ENCODE measurements around the gene NDUFA6. TPM values are rescaled to one million over a fixed set of nuclear protein-coding genes. Genes with fewer than 3 reads are reported as not detected.
"Not testable (repeated sequence)": the region's sequence is repeated elsewhere in the genome, so short reads cannot be mapped to it uniquely, and the experiment has no call there.

NDUFA6 gene
- total RNA-seq, result 10 to 100 TPM; 59.1 to 81.7 TPM

DNA sequence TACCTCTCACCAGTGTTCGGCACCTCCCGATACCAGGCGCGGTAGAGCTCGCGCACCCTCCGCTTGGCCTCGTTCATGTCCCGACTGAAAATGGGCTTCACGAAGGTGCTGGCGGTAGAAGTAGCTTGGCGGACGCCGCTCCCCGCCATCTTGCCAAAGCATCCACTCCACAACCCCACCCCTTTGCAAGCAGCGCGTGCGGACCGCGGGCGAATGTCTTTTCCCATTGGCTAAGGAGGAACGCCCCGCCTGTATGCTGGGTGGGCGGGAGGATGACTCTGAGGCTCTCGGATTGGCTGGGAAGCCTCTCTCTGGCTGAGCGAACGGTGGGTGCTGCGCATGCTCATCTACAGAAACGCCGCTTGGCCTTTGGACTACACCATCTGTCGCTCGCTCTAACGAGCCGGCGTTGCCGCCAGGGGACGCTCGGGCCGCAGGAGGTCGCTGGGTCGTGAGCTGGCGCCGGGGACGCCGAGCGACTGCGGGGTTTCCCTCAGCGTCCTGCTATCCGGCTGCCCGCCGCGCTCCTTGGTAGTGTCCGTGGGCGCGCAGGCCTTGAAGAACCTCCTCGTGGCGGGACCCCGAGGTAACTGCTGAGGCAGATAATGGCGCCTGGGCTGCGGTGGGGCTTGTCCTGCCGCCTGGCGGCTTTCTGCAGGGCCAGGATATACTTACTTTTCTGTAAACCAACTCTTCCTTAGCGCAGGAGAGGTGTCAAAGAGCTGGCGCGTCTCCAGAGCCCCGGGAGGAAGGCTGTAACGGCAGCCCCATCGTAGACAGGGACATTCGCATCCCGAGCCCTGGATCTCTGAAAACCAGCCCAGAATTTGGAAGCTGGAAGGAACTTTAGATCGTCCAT, at the start of gene NDUFA6:
TSS of gene NDUFA6 (minus strand) at position 177 of the 859 bp plus-strand sequence. CDS start at position 149, 28 bp downstream.
- peak within 1 kb of the TSS; percentile 97 for H3K27ac Mint-ChIP-seq
- peak; percentile 95 for ATAC-seq (replicated peaks)
- H3K4me3 Mint-ChIP-seq, result peak within 1 kb of the TSS; percentile 97
- peaks cover 16% of the 10 kb centered on the region for H3K4me1 Mint-ChIP-seq
- H3K9me3 Mint-ChIP-seq, result no peaks in the 10 kb centered on the region
- H3K27me3 Mint-ChIP-seq, result no peaks in the 10 kb centered on the region
- H3K36me3 Mint-ChIP-seq (ENCODE audit: low read depth), result peaks cover 41% of the 10 kb centered on the region

DNA sequence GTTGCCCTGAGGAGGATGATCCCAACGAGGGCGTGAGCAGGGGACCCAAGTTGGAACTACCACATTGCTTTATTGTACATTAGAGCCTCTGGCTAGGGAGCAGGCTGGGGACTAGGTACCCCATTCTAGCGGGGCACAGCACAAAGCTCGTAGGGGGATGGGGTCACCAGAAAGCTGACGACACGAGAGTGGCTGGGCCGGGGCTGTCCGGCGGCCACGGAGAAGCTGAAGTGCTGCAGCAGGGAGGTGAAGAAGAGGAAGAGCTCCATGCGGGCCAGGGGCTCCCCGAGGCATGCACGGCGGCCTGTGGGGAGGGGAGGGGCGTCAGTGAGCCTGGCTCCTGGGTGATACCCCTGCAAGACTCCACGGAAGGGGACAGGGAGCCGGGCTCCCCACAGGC, 49.6 kb upstream of the NDUFA6 start:
- H3K9me3 Mint-ChIP-seq; H3K36me3 Mint-ChIP-seq (ENCODE audit: low read depth); ATAC-seq (replicated peaks); H3K27me3 Mint-ChIP-seq; H3K4me3 Mint-ChIP-seq; H3K27ac Mint-ChIP-seq; H3K4me1 Mint-ChIP-seq: not testable (repeated sequence)

DNA sequence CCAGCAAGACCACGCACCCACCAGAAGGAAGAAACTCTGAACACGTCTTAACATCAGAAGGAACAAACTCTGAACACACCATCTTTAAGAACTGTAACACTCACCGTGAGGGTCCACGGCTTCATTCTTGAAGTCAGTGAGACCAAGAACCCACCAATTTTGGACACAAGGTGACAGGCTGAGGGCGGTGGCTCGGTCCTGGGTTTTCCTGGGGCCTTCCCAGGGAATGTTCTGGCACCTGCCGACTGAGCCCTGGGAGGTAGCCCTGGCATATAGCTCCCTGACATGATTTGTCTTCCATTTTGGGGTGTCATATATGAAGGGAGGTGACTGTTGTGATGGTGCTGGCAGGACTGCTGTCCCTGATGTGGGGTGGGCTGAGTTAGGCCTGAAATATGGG, 48.9 kb upstream of the NDUFA6 start:
- not testable (repeated sequence) for H3K27ac Mint-ChIP-seq; ATAC-seq (replicated peaks); H3K4me1 Mint-ChIP-seq; H3K27me3 Mint-ChIP-seq; H3K9me3 Mint-ChIP-seq; H3K4me3 Mint-ChIP-seq; H3K36me3 Mint-ChIP-seq (ENCODE audit: low read depth)

DNA sequence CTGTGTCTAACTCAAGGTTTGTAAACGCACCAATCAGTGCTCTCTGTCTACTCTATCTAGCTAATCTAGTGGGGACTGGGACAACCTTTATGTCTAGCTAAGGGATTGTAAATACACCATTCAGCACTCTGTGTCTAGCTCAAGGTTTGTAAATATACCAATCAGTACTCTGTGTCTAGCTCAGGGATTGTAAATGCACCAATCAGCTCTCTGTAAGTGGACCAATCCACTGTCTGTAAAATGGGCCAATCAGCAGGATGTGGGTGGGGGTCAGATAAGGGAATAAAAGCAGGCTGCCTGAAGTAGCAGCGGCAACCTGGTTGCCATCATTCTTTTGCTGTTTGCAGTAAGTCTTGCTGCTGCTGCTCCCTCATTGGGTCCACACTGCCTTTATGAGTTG, 48.4 kb upstream of the NDUFA6 start:
- no peaks in the 10 kb centered on the region for H3K27me3 Mint-ChIP-seq
- H3K4me3 Mint-ChIP-seq, result no peak overlapping the region
- ATAC-seq (replicated peaks), result no peak

DNA sequence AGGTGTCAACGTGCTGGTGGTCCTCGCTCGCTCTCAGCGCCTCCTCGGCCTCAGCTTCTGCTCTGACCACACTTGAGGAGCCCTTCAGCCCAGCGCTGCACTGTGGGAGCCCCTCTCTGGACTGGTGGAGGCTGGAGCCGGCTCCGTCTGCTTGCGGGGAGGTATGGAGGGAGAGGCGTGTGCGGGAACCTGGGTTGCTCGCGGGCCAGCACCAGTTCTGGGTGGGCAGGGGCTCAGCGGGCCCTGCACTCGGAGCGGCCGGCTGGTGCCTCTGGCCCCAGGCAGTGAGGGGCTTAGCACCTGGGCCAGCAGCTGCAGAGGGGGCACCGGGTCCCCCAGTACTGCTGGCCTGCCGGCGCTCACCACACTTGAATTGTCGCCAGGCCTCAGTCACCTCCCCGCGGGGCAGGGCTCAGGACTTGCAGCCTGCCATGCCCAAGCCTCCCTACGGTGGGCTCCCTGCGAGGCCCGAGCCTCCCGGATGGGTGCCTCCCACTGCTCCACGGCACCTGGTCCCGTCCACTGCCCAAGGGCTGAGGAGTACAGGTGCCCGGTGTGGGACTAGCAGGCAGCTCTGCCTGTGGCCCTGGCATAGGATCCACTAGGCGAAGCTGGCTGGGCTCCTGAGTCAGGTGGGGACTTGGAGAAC, 47.7 kb upstream of the NDUFA6 start:
- H3K4me1 Mint-ChIP-seq, result no peaks in the 10 kb centered on the region
- H3K27me3 Mint-ChIP-seq, result no peaks in the 10 kb centered on the region
- ATAC-seq (replicated peaks), result no peak
- no peak overlapping the region for H3K4me3 Mint-ChIP-seq
- H3K27ac Mint-ChIP-seq, result no peak overlapping the region
- peaks cover 9% of the 10 kb centered on the region for H3K36me3 Mint-ChIP-seq (ENCODE audit: low read depth)
- H3K9me3 Mint-ChIP-seq, result no peaks in the 10 kb centered on the region

More for the DNA sequence above, 48.4 kb upstream of the NDUFA6 start:
- H3K9me3 Mint-ChIP-seq, result no peaks in the 10 kb centered on the region
- no peak overlapping the region for H3K27ac Mint-ChIP-seq
- H3K36me3 Mint-ChIP-seq (ENCODE audit: low read depth), result peaks cover 9% of the 10 kb centered on the region
- no peaks in the 10 kb centered on the region for H3K4me1 Mint-ChIP-seq

DNA sequence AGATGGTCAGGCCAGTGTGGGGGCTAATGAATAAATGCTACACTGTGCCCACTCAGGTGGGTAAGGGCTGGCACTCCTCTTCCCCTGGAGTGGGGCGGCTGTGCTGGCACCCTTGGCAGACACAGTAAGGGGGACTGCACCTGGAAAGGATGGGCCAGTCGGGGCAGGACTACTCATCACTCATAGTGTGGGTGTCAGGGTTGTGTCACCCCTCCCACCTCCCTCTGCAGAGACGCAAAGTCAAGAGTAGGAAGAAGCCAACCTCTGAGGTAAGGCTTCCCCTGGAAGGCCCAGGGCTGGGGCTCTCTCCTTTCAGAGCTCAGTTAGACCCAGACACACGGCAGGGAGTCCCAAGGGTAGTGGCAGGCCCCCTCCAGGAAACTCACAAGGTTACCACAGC, 45.1 kb upstream of the NDUFA6 start:
- H3K36me3 Mint-ChIP-seq (ENCODE audit: low read depth); H3K27ac Mint-ChIP-seq; H3K4me1 Mint-ChIP-seq; H3K4me3 Mint-ChIP-seq; H3K9me3 Mint-ChIP-seq; H3K27me3 Mint-ChIP-seq: not testable (repeated sequence)
- ATAC-seq (replicated peaks), result peak; percentile 95

DNA sequence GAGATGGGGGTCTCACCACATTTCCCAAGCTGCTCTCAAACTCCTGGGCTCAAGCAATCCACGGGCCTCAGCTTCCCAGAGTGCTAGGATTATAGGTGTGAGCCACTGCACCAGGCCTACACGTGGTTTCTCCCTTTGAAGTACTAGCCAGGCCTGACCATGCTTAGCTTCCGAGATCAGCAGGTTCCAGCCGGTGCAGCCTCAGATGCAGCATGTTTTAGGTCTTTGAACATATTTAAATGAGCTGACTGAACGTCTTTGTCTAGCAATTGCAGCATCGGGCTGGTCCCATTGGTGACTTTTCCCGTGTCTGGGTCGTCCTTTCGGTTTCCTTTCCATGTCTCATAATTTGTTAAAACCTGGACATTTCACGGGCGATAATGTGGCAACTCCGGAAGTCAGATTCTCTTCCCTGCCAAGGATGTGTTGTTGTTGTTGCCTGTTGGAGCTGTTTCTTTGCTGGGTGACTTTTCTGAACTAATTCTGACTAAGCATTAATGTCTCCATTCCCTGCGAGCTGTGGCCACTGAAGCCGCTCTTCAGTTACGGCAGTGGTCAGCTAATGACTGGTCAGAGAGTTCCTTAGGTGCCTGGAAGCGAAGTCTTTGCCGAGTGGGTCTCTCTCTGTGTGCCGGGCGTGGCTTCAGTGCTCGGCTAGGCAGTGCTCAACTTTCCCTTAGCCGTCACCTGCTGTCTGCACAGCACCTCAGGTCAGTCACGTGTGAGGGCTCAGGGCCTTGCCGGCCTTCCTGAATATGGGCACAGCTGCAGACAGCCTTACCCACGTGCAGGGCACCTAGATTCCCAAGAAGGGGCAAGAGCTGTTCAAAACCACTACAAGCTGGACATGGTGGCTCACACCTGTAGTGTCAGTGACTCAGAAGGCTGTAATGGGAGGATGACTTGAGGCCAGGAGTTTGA, 43.8 kb upstream of the NDUFA6 start:
- Mint-ChIP-seq H3K9me3 (no peaks in the 10 kb centered on the region), H3K4me1 (no peaks in the 10 kb centered on the region), H3K4me3 (no peak overlapping the region), H3K27ac (no peak overlapping the region), H3K36me3 (ENCODE audit: low read depth) (no peaks in the 10 kb centered on the region), H3K27me3 (no peaks in the 10 kb centered on the region)
- no peak for ATAC-seq (replicated peaks)

DNA sequence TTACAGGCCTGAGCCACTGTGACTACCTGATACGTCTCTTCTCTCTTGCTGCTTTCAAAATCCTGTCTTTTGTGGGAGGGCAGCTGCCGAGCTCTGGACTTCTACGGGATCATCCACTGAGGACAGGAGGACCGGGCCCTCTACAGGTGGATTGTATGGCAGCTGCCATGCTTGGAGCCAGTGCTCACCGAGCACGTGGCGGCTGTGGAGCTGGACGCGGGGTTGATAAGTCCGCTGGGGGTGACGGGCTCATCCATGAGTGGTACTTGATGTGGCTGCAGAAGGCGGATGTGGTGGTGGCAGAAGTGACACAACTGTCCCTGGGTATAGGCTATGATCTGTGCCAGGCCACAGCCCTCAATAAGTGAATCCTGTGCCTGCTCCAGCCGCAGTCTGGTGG, 41.9 kb upstream of the NDUFA6 start:
- ATAC-seq (replicated peaks), result no peak
- Mint-ChIP-seq H3K36me3 (ENCODE audit: low read depth) (no peaks in the 10 kb centered on the region), H3K9me3 (no peaks in the 10 kb centered on the region), H3K4me3 (no peak overlapping the region), H3K27me3 (no peaks in the 10 kb centered on the region), H3K4me1 (no peaks in the 10 kb centered on the region), H3K27ac (no peak overlapping the region)

DNA sequence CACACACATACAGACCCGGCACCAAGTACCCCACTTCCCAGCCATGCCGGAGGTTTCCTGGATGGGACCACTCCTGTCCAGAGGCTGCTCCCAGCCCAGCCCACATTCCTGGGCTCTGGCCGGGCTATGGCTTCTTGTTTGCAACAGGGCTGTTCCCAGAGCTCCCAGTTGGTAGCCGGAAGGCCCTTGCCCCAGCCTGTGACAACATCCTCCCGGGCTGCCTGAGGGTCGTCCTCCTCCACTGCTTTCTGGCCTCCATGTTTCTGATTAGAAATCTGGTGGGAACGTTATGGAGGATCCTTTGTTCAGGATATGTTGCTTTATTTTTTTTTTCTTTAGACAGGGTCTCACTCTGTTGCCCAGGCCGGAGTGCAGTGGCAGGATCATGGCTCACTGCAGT, 41.0 kb upstream of the NDUFA6 start:
- Mint-ChIP-seq H3K4me3 (no peak overlapping the region), H3K9me3 (no peaks in the 10 kb centered on the region), H3K36me3 (ENCODE audit: low read depth) (no peaks in the 10 kb centered on the region), H3K4me1 (no peaks in the 10 kb centered on the region), H3K27ac (no peak overlapping the region), H3K27me3 (no peaks in the 10 kb centered on the region)
- ATAC-seq (replicated peaks), result no peak

DNA sequence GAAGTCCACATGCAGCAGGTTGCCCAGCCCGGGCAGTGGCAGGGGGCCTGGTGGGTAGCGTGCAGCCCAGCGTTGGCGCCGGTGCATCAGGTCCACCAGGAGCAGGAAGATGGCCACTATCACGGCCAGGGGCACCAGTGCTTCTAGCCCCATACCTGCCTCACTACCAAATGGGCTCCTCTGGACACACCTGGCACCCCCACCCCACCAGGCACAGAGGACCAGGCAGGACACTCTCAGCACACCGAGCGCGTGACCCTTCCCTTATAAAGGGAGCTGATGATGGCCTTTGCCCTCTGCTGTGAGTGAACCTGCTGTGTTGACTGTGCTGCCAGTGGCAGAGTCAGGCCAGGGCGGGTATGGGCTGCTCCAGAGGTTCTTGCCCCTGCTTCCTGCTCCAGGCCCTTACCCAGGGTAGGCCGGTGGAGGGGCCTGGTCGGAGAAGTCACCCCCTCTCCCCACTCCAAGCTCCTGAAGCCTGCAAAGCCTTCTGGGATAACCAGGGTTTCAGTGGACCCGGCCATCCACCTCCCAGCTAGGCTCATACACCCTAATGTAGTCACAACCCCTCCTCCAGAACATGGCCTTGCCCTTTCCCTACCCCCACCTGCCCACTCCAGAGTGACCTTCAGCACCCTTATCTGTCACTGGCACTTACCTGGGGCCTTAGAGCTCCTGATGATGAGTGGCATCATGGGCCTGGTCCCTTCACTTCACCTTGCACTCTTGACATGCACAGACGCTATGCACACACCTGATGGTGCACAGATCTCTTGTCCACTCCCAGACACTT, 40.3 kb upstream of the NDUFA6 start, which contains the start of gene CYP2D6:
TSS of gene CYP2D6 (minus strand) at position 172 of the 793 bp plus-strand sequence. CDS start at position 153, 19 bp downstream.
- not testable (repeated sequence) for H3K27me3 Mint-ChIP-seq; H3K9me3 Mint-ChIP-seq; H3K36me3 Mint-ChIP-seq (ENCODE audit: low read depth); H3K27ac Mint-ChIP-seq; ATAC-seq (replicated peaks); H3K4me3 Mint-ChIP-seq; H3K4me1 Mint-ChIP-seq

DNA sequence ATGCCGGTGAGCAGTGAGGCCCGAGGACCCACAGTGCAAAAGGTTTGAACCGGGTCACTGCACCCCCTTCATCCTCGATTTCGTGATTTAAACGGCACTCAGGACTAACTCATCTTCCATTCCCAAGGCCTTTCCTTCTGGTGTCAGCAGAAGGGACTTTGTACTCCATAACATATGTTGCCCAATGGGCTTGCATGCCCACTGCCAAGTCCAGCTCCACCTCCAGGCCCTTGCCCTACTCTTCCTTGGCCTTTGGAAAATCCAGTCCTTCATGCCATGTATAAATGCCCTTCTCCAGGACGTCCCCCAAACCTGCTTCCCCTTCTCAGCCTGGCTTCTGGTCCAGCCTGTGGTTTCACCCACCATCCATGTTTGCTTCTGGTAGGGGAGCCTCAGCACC, 39.6 kb upstream of the NDUFA6 start:
- not testable (repeated sequence) for H3K4me1 Mint-ChIP-seq; H3K36me3 Mint-ChIP-seq (ENCODE audit: low read depth); H3K27ac Mint-ChIP-seq; ATAC-seq (replicated peaks); H3K27me3 Mint-ChIP-seq; H3K4me3 Mint-ChIP-seq; H3K9me3 Mint-ChIP-seq

DNA sequence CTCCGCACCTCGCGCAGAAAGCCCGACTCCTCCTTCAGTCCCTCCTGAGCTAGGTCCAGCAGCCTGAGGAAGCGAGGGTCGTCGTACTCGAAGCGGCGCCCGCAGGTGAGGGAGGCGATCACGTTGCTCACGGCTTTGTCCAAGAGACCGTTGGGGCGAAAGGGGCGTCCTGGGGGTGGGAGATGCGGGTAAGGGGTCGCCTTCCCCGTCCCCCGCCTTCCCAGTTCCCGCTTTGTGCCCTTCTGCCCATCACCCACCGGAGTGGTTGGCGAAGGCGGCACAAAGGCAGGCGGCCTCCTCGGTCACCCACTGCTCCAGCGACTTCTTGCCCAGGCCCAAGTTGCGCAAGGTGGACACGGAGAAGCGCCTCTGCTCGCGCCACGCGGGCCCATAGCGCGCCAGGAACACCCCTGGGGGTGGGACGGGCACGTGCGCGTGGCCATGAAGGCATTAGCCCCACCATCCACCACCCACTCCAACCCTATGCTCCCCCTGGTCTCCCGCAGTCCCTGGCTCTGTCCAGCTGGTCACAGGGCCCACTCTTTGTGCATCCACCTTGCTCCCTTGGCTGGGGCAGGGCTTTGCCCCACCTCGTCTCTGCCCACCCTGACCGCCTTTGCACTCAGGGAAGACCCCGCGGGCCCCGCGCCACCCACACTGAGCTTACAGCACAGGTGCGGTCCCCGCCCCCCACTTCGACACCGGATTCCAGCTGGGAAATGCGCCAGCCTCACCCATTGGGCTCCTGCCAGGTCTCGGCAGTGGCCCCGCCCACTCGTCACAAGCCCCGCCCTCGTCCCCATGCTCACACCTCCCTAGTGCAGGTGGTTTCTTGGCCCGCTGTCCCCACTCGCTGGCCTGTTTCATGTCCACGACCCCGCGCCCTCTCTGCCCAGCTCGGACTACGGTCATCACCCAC, 38.5 kb upstream of the NDUFA6 start:
- not testable (repeated sequence) for H3K27me3 Mint-ChIP-seq; H3K36me3 Mint-ChIP-seq (ENCODE audit: low read depth); H3K9me3 Mint-ChIP-seq; H3K27ac Mint-ChIP-seq; ATAC-seq (replicated peaks); H3K4me3 Mint-ChIP-seq; H3K4me1 Mint-ChIP-seq

DNA sequence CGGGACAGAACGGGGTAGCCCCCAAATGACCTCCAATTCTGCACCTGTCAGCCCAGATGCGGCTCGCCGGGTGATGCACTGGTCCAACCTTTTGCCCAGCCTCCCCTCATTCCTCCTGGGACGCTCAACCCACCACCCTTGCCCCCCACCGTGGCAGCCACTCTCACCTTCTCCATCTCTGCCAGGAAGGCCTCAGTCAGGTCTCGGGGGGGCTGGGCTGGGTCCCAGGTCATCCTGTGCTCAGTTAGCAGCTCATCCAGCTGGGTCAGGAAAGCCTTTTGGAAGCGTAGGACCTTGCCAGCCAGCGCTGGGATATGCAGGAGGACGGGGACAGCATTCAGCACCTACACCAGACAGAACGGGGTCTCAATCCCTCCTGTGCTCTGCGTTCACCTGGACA, 37.4 kb upstream of the NDUFA6 start:
- not testable (repeated sequence) for H3K9me3 Mint-ChIP-seq, H3K4me1 Mint-ChIP-seq, H3K27ac Mint-ChIP-seq

More for the DNA sequence above, 37.4 kb upstream of the NDUFA6 start:
- H3K27me3 Mint-ChIP-seq; ATAC-seq (replicated peaks); H3K4me3 Mint-ChIP-seq; H3K36me3 Mint-ChIP-seq (ENCODE audit: low read depth): not testable (repeated sequence)

Data from activated T-helper 17 cell treated with anti-CD3 and anti-CD28 coated beads, Interleukin-2, amount 50 U/mL, for 72 hours (primary cell).